G401.6 (cell line): ENCODE results near the gene MT1M.
"Not testable (repeated sequence)": the region's sequence is repeated elsewhere in the genome, so short reads cannot be mapped to it uniquely, and the experiment has no call there.

Experiments used
- FAIRE-seq: peaks from 2 replicates; lab custom pipeline; 2012; peaks lifted over from hg19 to GRCh38; lab: Jason Lieb, UNC

The MT1M gene

DNA sequence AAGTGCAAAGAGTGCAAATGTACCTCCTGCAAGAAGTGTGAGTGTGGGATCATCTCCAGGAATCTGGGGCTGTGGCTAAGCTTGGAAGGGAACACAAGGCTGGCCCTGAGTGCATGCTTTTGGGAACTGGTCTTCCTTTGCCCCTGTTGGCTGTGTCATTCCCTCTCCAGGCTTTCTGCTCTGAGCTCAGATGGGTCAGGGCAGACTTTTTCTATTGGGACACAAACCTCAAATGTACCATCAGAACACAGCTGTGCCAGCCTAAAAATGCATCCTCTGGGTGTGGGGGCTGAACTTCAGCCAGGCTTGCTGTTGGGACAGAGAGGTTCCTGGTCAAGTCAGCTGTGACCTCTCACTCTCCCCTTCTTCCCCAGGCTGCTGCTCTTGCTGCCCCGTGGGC lies 20.1 kb downstream of the MT1M start:
- FAIRE-seq: no peak

DNA sequence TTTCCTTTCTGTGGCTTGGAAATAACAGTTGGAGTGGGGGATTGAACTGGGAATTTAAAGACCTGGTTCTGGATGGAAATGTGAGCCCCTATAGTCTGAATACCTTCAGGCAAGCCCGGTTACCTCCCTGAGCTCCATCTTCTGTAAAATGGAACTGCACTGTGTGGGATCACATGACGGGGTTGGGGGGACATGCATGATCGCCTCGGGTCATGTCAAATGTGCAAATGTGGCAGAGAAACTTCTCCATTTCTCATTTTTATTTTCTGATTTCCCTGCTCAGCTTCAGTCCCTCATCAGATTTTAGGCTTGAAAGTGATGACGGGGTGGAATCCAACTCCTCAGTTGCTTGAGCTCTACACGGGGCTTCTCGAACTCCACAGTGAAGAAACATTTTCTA lies 20.8 kb downstream of the MT1M start:
- FAIRE-seq: no peak

DNA sequence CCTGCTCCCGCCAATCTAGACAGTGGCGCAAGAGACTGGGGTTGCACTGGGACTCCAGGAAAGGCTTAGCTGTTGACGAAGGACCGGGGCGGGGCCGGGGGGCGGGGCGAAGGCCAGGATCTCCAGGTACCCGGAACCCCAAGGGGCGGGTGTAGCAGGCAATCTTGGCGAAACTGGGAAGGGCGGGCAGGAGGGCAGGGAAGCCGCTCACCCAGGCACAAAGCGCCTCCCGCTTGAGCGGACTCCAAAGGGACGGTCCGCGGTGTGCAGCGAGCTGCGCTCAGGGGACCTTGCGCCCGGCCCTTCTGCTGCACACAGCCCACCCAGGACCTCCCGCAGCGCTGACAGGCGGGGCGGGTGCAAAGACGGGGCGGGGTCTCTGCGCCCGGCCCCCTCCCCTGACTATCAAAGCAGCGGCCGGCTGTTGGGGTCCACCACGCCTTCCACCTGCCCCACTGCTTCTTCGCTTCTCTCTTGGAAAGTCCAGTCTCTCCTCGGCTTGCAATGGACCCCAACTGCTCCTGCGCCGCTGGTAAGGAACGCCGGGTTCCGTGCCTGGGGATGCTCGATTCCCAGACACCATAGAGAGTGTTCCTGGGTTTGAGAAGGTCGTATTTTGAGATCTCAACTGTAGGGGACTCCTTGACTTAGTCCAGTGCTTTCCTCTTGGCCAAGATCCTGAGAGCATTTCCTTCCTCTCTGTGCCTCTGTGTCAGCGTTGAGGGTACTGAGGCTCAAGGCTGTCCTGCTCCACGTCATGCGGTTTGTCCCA lies 25.3 kb downstream of the MT1M start, which contains the start of gene MT1F:
Gene MT1F, plus strand, starts transcription at position 405 of the 772 bp plus-strand sequence. Its CDS starts 100 bp downstream, at position 505.
- FAIRE-seq: no peak

DNA sequence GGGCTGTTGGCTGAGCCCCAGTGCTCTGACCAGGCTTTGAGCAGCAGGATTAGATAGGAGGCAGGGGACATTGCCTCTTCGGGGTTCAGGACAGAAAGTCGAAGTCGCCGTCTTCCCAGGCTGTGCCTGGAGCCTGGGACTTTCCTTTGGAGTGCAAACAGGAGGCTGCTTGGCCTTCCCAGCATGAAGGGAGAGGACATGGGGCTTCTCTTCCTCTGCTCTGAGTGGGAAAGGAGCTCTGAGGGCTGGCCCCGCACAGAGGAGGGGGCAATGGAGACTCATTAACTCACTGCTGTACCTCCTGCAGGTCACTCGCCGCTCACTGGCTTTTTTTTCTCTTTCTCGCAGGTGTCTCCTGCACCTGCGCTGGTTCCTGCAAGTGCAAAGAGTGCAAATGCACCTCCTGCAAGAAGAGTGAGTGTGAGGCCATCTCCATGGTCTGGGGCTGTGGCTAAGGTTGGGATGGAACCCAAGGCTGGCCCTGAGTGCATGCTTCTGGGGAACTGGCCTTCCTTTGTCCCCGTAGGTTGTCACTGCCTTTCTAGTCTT lies 25.9 kb downstream of the MT1M start:
- no peak for FAIRE-seq

DNA sequence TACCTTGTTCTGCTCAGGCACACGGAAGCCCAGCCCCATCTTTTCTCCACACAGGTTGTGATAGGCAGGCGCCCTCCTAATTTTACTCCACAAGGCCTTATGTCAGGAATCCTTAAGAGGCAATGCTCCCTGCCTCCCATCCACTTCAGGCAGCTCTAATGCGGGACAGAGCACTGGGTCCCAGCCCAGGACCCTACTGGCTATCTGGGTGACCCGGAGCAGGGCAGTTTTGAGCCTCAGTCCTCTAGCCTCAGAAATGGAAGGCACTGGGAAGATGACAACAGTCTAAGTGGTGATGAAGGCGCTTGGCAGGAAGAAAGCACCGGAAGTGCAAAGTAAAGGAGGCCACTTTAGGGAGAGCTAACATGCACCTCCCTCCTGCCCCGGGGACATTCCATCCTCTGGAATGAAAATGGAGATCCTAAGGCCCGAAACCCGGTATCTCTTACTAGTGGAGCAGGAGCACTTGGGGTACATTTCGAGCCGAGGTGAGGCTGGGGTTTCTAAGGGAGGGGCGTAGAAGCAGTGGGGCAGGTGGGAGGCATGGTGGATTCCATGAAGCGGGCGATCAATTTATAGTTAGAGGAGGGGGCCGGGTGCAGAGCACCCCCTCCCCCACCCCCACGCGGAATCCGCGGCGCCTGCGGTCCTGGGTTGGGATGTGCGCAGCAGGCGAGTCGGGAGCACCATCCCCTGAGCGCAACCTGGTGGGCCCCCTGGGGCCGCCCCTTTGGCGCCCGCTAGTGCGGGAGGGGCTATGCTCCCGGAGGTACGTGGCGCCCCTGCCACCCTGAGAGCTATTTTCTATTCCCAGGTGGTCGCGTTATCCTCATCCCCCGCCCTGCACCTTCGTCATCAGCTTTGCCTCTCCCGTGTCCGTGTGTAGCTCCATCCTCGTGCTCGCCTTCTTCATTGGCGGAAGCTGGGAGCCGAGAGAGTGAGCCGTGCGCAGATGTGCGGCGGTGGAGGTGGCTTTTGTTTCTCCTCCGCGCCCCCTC lies 30.2 kb downstream of the MT1M start:
- no peak for FAIRE-seq

DNA sequence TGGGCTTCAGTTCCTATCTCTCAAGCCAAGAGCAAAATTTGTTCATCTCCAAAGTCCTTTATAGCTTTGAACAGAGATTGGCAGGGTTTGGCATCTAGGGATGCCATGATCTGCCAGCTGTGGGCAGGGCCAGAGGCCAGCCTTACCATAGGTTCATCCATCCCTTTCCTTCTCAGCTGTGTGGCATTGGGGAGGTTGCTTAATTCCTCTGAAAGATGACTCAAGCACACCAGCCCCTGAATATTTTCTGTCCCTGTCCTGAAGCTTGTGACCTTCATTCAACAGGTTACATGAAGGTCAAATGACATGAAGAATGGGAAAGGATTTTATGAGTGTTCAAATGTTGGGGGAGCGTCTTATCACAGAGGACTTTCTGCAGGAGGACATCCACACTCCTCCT lies 32.0 kb downstream of the MT1M start:
- FAIRE-seq: no peak

DNA sequence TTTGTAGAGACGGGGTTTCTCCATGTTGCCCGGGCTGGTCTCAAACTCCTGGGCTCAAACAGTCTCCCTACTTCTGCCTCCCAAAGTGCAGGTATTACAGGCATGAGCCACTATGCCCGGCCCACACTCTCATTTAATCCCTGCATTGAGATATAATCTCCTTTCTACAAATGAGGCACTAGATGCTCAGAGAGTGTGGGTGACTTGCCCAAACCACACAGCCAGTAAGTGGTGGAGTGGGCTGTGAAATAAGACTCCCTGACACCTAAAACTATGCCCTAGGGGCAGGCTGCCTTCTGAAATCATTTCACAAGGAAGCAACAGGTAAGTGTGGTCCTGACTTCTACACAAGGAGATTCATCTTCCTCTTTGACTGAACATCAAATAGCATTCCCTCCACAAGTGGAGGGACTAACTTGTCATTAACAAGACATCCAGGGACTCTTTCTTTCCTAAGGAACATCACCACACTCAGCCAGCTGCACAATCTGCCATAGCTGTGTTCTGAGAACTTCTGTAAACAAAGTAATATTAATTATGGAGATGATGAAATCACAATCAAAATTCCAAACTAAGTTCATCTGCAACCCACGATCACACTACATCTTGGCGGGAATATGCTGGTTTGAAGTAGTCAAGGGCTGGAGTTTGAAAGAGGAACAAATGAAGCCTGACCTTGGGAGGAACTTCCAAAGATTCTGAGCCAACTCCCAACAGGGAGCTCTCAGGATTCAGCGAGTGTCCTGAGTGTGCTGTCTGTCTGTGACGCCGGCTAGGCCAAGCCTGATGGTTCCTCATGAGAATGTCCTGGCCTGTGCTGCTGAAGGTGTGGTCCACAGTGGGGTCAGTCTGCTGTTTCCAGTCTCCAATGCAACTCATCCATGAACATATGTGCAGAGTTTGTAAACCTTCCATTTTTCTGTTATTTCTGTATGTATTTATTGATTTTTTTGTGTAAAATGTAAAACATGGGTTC lies 33.1 kb downstream of the MT1M start:
- FAIRE-seq: not testable (repeated sequence)

DNA sequence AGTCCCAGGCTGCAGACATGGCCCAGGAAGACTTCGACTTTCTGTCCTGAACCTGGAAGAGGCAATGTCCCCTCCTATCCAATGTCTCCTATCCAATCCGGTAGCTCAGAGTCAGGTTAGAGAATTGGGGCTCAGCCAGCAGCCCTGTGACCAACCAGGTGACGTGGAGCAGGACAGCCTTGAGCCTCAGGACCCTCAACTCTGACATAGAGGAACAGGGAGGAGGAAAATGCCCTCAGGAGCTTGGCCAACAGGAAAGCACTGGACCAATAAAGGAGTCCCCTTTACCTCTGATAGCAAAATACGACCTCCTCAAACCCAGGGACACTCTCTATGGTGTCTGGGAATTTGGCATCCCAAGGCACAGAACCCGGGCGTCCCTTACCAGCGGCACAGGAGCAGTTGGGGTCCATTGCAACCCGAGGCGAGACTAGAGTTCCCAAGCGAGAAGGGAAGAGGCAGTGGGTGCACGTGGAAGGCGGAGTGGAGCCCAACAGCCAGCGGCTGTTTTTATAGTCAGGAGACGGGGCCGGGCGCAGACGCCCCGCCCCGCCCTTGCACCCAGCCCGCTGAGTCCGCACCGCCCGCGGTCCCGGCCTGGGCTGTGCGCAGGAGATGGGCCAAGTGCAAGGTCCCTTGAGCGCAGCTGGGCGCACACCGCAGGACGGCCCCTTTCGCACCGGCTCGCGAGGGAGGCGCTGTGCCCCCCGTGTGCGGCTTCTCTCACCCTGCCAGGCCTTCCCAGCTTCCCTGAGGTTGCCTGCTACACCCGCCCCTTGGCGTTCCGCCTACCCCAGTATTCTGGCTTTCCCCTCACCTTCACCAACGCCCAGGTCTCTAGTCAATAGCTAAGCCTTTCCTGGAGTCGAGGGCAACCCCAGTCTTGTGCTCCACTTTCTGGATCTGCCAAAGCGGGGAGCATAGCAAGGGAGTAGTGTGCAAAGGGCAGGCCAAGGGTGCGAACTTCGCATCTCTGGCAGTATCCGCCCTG lies 35.4 kb downstream of the MT1M start, which contains the start of gene MT1G:
Gene MT1G, minus strand, starts transcription at position 485 of the 991 bp plus-strand sequence. Its CDS starts 72 bp downstream, at position 413.
- FAIRE-seq: no peak

DNA sequence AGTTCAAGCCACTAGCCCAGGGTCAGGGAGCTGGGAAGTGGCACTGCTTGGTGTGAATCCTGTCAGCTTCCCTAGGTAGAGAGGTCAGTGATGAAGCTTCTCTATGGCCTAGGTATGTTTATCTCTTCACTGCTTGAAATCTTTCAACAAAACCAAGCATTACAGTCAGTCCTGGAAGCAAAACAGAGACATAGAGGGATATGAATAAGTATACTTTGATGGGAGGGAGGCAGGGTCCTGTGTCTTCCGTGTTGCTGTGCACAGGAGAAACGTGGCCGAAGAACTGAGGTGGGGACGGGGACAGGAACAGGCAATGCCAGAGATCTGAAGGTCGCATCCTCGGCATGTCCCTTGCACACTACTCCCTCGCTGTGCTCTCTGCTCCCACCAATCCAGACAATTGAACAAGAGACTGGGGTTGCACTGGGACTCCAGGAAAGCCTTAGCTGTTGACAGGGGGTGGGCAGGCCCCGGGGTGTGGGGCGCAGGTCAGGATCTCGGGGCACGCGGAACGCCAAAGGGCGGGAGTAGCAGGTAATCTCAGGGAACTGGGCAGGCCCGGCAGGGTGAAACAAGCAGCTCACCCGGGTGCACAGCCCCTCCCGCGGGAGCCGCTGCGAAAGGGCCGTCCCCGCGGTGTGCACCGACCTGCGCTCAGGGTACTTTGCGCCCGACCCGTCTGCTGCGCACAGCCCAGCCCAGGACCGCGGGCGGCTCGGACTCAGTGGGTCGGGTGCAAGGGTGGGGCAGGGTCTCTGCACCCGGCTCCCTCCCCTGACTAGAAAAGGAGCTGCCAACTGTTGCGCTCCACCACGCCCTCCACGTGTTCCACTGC lies 36.8 kb downstream of the MT1M start, which contains the start of gene MT1H:
Gene MT1H, plus strand, starts transcription at position 810 of the 835 bp plus-strand sequence. CDS start 71 bp downstream, outside the sequence.
- no peak for FAIRE-seq

DNA sequence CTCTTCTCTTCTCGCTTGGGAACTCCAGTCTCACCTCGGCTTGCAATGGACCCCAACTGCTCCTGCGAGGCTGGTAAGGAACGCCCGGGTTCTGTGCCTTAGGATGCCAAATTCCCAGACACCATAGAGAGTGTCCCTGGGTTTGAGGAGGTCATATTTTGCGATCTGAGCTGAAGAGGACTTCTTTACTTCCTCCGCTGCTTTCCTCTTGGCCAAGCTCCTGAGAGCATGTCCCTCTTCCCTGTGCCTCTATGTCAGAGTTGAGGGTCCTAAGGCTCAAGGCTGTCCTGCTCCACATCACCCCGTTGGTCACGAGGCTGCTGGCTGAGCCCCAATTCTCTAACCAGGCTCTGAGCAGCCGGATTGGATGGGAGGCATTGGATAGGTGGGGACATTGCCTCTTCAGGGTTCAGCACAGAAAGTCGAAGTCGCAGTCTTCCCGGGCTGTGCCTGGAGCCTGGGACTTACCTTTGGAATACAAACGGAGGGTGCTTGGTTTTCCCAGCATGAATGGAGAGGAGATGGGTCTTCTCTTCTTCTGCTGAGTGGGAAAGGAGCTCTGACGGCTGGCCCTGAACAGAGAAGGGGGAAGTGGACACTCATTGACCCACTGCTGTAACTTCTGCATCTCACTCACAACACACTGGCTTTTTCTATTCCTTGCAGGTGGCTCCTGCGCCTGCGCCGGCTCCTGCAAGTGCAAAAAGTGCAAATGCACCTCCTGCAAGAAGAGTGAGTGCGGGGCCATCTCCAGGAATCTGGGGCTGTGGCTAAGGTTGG lies 37.6 kb downstream of the MT1M start:
- no peak for FAIRE-seq

DNA sequence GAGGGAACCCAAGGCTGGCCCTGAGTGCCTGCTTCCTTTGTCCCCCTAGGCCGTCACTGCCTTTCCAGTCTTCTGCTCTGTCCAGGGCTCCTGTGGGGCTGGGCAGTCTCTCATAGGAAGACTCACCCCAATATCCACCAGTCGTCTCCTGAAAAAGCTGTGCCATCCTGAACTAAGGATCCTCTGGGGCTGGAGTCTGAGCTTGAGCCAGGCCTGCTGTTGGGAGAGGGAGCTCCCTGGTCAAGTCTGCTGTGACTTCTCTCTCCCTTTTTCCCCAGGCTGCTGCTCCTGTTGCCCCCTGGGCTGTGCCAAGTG lies 38.1 kb downstream of the MT1M start:
- no peak for FAIRE-seq

DNA sequence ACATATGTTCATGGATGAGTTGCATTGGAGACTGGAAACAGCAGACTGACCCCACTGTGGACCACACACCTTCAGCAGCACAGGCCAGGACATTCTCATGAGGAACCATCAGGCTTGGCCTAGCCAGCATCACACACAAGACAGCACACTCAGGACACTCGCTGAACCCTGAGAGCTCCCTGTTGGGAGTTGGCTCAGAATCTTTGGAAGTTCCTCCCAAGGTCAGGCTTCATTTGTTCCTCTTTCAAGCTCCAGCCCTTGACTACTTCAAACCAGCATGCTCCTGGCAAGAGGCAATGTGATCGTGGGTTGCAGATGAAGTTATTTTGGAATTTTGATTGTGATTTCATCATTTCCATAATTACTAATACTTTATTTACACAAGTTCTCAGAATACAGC lies 39.2 kb downstream of the MT1M start:
- not testable (repeated sequence) for FAIRE-seq

DNA sequence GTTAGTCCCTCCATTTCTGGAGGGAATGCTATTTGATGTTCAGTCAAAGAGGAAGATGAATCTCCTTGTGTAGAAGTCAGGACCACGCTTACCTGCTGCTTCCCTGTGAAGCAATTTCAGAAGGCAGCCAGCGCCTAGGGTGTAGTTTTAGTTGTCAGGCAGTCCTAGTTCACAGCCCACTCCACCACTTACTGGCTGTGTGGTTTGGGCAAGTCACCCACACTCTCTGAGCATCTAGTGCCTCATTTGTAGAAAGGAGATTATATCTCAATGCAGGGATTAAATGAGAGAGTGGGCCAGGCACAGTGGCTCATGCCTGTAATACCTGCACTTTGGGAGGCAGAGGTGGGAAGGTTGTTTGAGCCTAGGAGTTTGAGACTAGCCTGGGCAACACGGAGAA lies 39.7 kb downstream of the MT1M start:
- FAIRE-seq: not testable (repeated sequence)

DNA sequence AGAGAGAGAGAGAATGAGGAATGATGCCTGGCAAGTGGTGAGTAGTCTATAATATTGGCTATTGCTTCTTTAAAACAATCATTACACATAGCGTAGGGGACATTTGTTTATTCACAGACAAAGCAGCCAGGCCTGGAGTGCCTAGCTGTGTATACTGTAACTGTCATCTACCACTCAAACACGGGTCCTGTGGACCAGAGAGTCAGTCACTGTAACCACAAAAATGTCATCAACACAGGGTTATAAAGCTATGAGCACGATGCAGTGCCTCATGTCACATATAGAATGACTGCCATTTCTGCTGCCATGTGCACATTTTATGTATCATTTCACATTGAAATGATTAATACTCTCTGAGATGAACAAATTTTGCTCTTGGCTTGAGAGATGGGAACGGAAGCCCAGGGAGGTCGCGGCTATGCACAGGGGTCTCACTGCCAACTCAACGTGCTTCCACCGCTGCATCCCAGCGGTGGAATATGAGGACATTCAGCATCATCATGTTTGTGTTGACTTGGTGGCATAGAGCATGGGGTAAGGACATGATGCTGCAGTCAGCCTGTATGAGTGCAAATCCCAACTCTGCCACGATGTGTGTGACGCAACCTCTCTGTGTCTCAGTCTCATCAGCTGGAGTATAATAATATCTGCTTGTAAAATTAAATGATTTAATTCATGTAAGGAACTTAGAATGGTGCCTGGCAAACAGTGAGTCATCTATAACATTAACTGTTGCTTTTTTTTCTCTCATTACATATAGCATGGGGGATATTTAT lies 40.5 kb downstream of the MT1M start:
- no peak for FAIRE-seq

DNA sequence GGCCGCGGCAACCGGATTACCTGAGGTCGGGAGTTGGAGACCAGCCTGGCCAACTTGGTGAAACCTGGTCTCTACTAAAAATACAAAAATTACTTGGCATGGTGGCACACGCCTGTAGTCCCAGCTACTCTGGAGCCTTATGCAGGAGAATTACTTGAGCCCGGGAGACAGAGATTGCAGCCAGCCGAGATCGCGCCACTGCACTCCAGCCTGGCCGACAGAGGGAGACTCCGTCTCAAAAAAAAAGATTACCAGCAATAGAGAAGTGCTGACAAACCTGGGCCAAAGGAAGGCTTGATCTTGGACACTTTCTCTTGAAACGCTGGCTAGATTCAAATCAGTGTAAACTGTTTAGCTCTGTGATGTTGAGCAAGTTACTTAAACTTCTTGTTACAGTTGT lies 41.5 kb downstream of the MT1M start:
- FAIRE-seq: peak; percentile 41

DNA sequence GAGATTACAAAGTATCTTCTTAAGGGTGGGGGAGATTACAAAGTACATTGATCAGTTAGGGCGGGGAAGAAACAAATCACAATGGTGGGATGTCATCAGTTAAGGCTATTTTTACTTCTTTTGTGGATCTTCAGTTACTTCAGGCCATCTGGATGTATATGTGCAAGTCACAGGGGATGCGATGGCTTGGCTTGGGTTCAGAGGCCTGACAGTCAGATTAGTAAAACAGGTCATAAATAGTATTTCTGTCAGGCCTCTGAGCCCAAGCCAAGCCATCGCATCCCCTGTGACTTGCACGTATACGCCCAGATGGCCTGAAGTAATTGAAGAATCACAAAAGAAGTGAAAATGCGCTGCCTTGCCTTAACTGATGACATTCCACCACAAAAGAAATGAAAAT lies 42.1 kb downstream of the MT1M start:
- not testable (repeated sequence) for FAIRE-seq

DNA sequence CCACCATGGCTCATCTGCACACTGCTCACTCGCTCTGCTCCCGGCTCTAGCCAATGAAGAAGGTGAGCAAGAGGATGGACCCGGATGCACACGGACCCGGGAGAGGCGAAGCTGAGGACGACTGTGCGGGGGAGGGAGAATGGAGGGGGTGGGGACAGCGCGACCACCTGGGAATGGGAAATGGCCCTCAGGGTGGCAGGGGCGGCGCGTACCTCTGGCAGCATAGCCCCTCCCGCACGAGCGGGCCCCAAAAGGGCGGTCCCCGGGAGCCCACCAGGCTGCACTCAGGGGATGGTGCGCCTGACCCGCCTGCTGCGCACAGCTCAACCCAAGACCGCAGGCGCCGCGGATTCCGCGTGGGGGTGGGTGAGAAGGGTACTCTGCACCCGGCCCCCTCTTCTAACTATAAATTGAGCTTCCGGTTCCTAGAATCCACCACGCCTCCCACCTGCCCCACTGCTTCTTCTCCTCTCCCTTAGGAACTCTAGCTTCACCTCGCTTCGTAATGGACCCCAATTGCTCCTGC lies 43.3 kb downstream of the MT1M start:
- no peak for FAIRE-seq
